Endothelial cell of umbilical vein (primary cell): Measurements from ENCODE around the gene BORCS6. TPM values are rescaled to one million over a fixed set of nuclear protein-coding genes. Genes with fewer than 3 reads are reported as not detected.

ENCODE experiments used
- BruUV-seq: library from RNA; stranded (reverse); fragments of 400-500 nt; replicated peaks from 2 replicates; lab custom pipeline; 2021; lab: Mats Ljungman, UMichigan
- CTCF ChIA-PET: fragments of 300-600, 350-600 bp; sonication (Branson Sonifier 250); formaldehyde crosslinking; loops from one replicate; lab custom pipeline; 2021; ENCODE audit warnings: antibody characterized with exemption, inconsistent platforms; lab: Charles Lee
- POLR2A ChIA-PET: fragments of 300-600, 350-600 bp; sonication (Branson Sonifier 250); formaldehyde crosslinking; loops from one replicate; lab custom pipeline; 2021; ENCODE audit warnings: antibody characterized with exemption, inconsistent platforms; lab: Charles Lee
- DNase-seq: peaks from one replicate; pipeline ENCODE4 v3.0.0-alpha.2; 2011; ENCODE audit warnings: low read depth, low spot score
- FAIRE-seq: peaks from 2 replicates; lab custom pipeline; 2011; peaks lifted over from hg19 to GRCh38; lab: Jason Lieb, UNC
- H2AFZ ChIP-seq: 2 replicates; pipeline ENCODE4 v1.6.0; 2012; ENCODE audit warnings: low read depth, low read length, control low read depth, inconsistent platforms
- H3K27ac ChIP-seq: 2 replicates; pipeline ENCODE4 v1.5.1; 2011; ENCODE audit warnings: low read depth, mild to moderate bottlenecking, control low read depth, low read length, moderate library complexity; ENCODE audit not compliant: insufficient read depth
- H3K27me3 ChIP-seq, 2 experiments: 2 replicates each; pipeline versions ENCODE4 v1.6.0 to v1.6.1; 2011; ENCODE audit warnings: low read length in 2 of 2, mixed read lengths in 1 of 2; ENCODE audit not compliant: control insufficient read depth in 2 of 2, insufficient read depth in 2 of 2
- H3K36me3 ChIP-seq, 2 experiments: 2 replicates in 1 of 2; 3 replicates in 1 of 2; pipeline ENCODE4 v1.5.1; 2011; ENCODE audit warnings: low read length in 2 of 2, mild to moderate bottlenecking in 1 of 2, moderate library complexity in 1 of 2; ENCODE audit not compliant: control insufficient read depth in 2 of 2, insufficient read depth in 2 of 2; ENCODE audit errors: extremely low read depth in 1 of 2
- H3K4me1 ChIP-seq: 3 replicates; pipeline ENCODE4 v1.5.1; 2011; ENCODE audit warnings: mild to moderate bottlenecking, low read length; ENCODE audit not compliant: control insufficient read depth, insufficient read depth; ENCODE audit errors: extremely low read depth
- H3K4me2 ChIP-seq: 2 replicates; pipeline ENCODE4 v1.6.1; 2011; ENCODE audit warnings: low read length, control low read depth, mixed read lengths; ENCODE audit not compliant: insufficient read depth
- H3K4me3 ChIP-seq, 3 experiments: fragments of 200-600 bp in 1 of 3; sonication (generic), shearing (Covaris generic) in 1 of 3; replicated peaks in 1 of 3; 2 replicates each; pipeline ENCODE4 v1.5.1; 2011 to 2016; ENCODE audit warnings: control low read depth in 3 of 3, low read length in 3 of 3, mild to moderate bottlenecking in 2 of 3, inconsistent platforms in 1 of 3, low read depth in 1 of 3, moderate library complexity in 1 of 3; ENCODE audit not compliant: insufficient read depth in 1 of 3
- H3K79me2 ChIP-seq: 2 replicates; pipeline ENCODE4 v1.6.0; 2012; ENCODE audit warnings: low read length, inconsistent platforms; ENCODE audit not compliant: control insufficient read depth, insufficient read depth
- H3K9ac ChIP-seq: replicated peaks from 2 replicates; pipeline ENCODE3; 2011; ENCODE audit warnings: low read length, control low read depth; ENCODE audit not compliant: insufficient read depth; ENCODE audit errors: extremely low read depth
- H3K9me1 ChIP-seq: replicated peaks from 3 replicates; pipeline ENCODE4 v1.6.0; 2011; ENCODE audit warnings: mild to moderate bottlenecking, low read length; ENCODE audit not compliant: control insufficient read depth, insufficient read depth; ENCODE audit errors: extremely low read depth
- H3K9me3 ChIP-seq: replicated peaks from 2 replicates; pipeline ENCODE4 v1.5.1; 2012; ENCODE audit warnings: low read length, inconsistent platforms; ENCODE audit not compliant: control insufficient read depth, insufficient read depth
- H4K20me1 ChIP-seq: replicated peaks from 2 replicates; pipeline ENCODE3; 2011; ENCODE audit warnings: mild to moderate bottlenecking, low read length; ENCODE audit not compliant: control insufficient read depth, insufficient read depth; ENCODE audit errors: extremely low read depth
- CTCF ChIP-seq, 2 donors: IDR thresholded peaks; 1 replicate in 1 of 2; 2 replicates in 1 of 2; pipeline ENCODE4 v1.5.1; 2011; ENCODE audit warnings: low read length in 2 of 2, mild to moderate bottlenecking in 2 of 2, moderate library complexity in 2 of 2, control low read depth in 1 of 2, inconsistent platforms in 1 of 2, low read depth in 1 of 2; ENCODE audit not compliant: insufficient read depth in 1 of 2; ENCODE audit errors: extremely low read depth in 1 of 2
- EZH2 ChIP-seq: IDR thresholded peaks from 2 replicates; pipeline ENCODE4 v1.6.1; 2012; ENCODE audit warnings: borderline replicate concordance, low read depth, mild to moderate bottlenecking, moderate library complexity, low read length, inconsistent platforms; ENCODE audit not compliant: severe bottlenecking
- FOS ChIP-seq: IDR thresholded peaks from 2 replicates; pipeline ENCODE4 v1.6.1; 2011; ENCODE audit warnings: mild to moderate bottlenecking, low read length, moderate library complexity, borderline replicate concordance; ENCODE audit not compliant: insufficient read depth
- GATA2 ChIP-seq: IDR thresholded peaks from 2 replicates; pipeline ENCODE4 v1.7.0; 2011; ENCODE audit warnings: low read depth, mild to moderate bottlenecking, moderate library complexity, mixed read lengths, low read length; ENCODE audit not compliant: insufficient read length, insufficient read depth
- JUN ChIP-seq: IDR thresholded peaks from 2 replicates; pipeline ENCODE4 v1.6.1; 2011; ENCODE audit warnings: borderline replicate concordance, low read depth; ENCODE audit not compliant: insufficient read length, insufficient read depth
- MAX ChIP-seq: IDR thresholded peaks from 2 replicates; pipeline ENCODE4 v1.6.1; 2011; ENCODE audit not compliant: insufficient read depth, insufficient read length
- MYC ChIP-seq: IDR thresholded peaks from one replicate; pipeline ENCODE4 v1.6.1; 2011; ENCODE audit warnings: mild to moderate bottlenecking, low read depth, low read length
- POLR2A ChIP-seq: IDR thresholded peaks from 2 replicates; pipeline ENCODE4 v1.6.1; 2012; ENCODE audit warnings: low read depth, mild to moderate bottlenecking, control low read depth, low read length
- POLR2AphosphoS5 ChIP-seq: IDR thresholded peaks from 2 replicates; pipeline ENCODE4 v1.6.1; 2012; ENCODE audit warnings: low read depth, mild to moderate bottlenecking, control low read depth, low read length, moderate library complexity; ENCODE audit not compliant: insufficient read depth
- dilution Hi-C: fragments of 300-500 bp; cut with MboI; formaldehyde crosslinking; loops from one replicate; pipeline ENCODE4 v1.15.0; 2019; ENCODE audit warnings: low sequenced_read_pairs; ENCODE audit not compliant: extremely low pct_ligation_motif_present
- intact Hi-C: fragments of 100-400 bp; cut with micrococcal nuclease; formaldehyde crosslinking; loops from one replicate; pipeline ENCODE4 v1.10.0; 2022
- polyA plus RNA-seq, 4 experiments: library from polyadenylated mRNA; depleted of rRNA in 3 of 4; stranded (reverse) in 3 of 4; unstranded in 1 of 4; fragments of >200 nt; gene quantifications; 2 replicates each; pipeline versions ENCODE4 v1.2.1 to v1.2.3, GENCODE V29; 2011 to 2012; ENCODE audit warnings: missing spikeins in 1 of 4
- total RNA-seq: library from RNA; stranded (reverse); gene quantifications from 2 replicates; pipeline ENCODE4 v1.2.3, GENCODE V29; 2021

Gene BORCS6
- total and polyA plus RNA-seq, 2 donors (not counting 3 experiments of a cell fraction or from before 2014, with no cell fraction given): 8.0 to 9.0 TPM

- intact Hi-C loops: no loop called here
- no TSS peak for BruUV-seq
- peaks cover 2 to 59% of the 10 kb centered on the region in 2 experiments for H3K36me3 ChIP-seq
Measured at GRCh38 chr17:8148560-8148959, 41.4 kb downstream of the BORCS6 start.

More at GRCh38 chr17:8148560-8148959, 41.4 kb downstream of the BORCS6 start:
- TF ChIP-seq JUN (no peak), FOS (no peak), MYC (no peak), POLR2A (no peak), CTCF (IDR thresholded peaks at IDR 0.05; ENCODE audit: extremely low read depth in 1 of 2, insufficient read depth in 1 of 2, low read depth in 1 of 2, low read length in 2 of 2) (no peak), POLR2AphosphoS5 (no peak), GATA2 (no peak), MAX (no peak), EZH2 (no peak)
- H4K20me1 ChIP-seq: no peaks in the 10 kb centered on the region
- no peaks in the 10 kb centered on the region for H3K9me3 ChIP-seq
- no peak overlapping the region for H3K9ac ChIP-seq
- H3K79me2 ChIP-seq: peaks cover 5% of the 10 kb centered on the region
- H3K27me3 ChIP-seq: no peaks in the 10 kb centered on the region
- POLR2A ChIA-PET: no interaction called here
- CTCF ChIA-PET: no interaction called here
- H3K4me3 ChIP-seq: no peak overlapping the region
- peaks cover 22% of the 10 kb centered on the region for H3K4me1 ChIP-seq
- no peaks in the 10 kb centered on the region for H3K9me1 ChIP-seq
- FAIRE-seq: no peak
- no peak overlapping the region for H3K27ac ChIP-seq
- H3K4me2 ChIP-seq: no peak overlapping the region
- no peak for DNase-seq
- no peak overlapping the region for H2AFZ ChIP-seq
- dilution Hi-C loops: no loop called here
